GM19395 (cell line): ENCODE results near the gene CSNK2A1.

Experiments used
- ATAC-seq: cut with Tn5 transposase; IDR thresholded peaks from one replicate; pipeline ENCODE4 v1.9.1; 2021; ENCODE audit warnings: mild to moderate bottlenecking, moderate library complexity; ENCODE audit not compliant: unreplicated experiment

Gene CSNK2A1

GRCh38 chr20:433300-433975 lies 110.2 kb downstream of the CSNK2A1 start:
- ATAC-seq: peak; percentile 87

- no peak for ATAC-seq
These were observed 110.8 kb downstream of the CSNK2A1 start for GRCh38 chr20:432677-433299.

- no peak for ATAC-seq
These were observed 111.4 kb downstream of the CSNK2A1 start for GRCh38 chr20:432208-432607.

- no peak for ATAC-seq
These were observed 112.3 kb downstream of the CSNK2A1 start for GRCh38 chr20:431012-431904.

- no peak for ATAC-seq
These were observed 113.2 kb downstream of the CSNK2A1 start for GRCh38 chr20:430091-430999.

- ATAC-seq: no peak
These were observed 114.9 kb downstream of the CSNK2A1 start for GRCh38 chr20:428658-429200.

- no peak for ATAC-seq
These were observed 115.5 kb downstream of the CSNK2A1 start for GRCh38 chr20:427849-428657.

- no peak for ATAC-seq
These were observed 116.2 kb downstream of the CSNK2A1 start for GRCh38 chr20:427401-427800.

- ATAC-seq: no peak
These were observed 117.0 kb downstream of the CSNK2A1 start for GRCh38 chr20:426566-426965.
